Colon (tissue), 2 donors: Measurements from ENCODE around the gene TH.
"Not testable (repeated sequence)": the region's sequence is repeated elsewhere in the genome, so short reads cannot be mapped to it uniquely, and the experiment has no call there.

Source experiments
- FAIRE-seq: peaks from 2 replicates; lab custom pipeline; 2012; peaks lifted over from hg19 to GRCh38; lab: Jason Lieb, UNC
- donor health status: control.
- donor health status: control.

Gene TH

DNA sequence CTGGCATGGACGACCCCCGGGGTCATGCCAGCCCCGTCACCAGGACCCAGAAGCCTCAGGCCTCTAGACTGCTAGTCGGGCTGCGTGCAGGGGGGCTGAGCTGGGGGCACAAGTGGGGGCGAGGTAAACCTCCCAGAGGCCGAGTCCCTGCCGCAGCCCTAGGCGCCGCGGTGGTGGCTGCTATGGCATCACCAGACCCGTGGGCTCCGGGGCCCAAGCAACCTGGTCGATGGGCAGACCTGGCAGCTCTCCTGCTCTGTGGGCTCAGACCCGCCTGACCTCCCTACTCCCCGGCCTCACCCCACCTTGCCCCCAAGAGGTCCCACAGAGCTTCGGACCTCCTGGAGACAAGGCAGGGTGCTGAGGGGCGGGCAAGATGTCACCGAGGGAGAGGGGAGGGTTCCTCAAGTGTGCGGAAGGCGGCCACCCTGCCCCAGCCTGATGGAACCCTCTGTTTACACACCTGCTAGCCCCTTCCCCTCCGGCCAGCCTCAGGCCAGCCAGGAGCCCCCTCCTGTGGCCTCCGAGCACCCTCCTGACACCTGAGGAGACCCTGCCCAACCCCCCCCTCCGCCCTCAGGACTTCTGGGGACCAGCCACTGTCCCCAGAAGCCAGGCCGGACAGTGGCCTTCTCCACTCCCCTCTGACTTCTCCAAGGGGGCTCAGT is 41.8 kb downstream of the TH start:
- FAIRE-seq, result no peak

DNA sequence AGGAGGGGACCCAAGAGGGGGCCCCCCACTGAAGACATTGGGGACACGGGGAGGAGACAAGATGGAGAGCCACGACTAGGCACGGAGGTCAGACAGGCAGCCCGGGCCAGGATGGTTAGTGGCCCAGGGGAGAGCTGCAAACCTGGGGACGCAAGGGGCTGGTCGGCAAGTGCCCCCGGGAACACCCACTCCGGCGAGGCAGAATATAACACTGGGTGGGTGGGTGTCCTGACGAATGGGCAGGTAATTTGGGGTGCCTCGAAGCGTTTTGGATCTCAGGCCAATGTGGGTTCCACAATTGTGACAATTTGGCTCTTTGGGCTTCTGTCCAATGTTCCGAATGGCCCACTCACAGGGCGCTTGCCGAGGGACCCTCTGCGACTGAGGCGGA is 42.3 kb downstream of the TH start:
- FAIRE-seq, result no peak

DNA sequence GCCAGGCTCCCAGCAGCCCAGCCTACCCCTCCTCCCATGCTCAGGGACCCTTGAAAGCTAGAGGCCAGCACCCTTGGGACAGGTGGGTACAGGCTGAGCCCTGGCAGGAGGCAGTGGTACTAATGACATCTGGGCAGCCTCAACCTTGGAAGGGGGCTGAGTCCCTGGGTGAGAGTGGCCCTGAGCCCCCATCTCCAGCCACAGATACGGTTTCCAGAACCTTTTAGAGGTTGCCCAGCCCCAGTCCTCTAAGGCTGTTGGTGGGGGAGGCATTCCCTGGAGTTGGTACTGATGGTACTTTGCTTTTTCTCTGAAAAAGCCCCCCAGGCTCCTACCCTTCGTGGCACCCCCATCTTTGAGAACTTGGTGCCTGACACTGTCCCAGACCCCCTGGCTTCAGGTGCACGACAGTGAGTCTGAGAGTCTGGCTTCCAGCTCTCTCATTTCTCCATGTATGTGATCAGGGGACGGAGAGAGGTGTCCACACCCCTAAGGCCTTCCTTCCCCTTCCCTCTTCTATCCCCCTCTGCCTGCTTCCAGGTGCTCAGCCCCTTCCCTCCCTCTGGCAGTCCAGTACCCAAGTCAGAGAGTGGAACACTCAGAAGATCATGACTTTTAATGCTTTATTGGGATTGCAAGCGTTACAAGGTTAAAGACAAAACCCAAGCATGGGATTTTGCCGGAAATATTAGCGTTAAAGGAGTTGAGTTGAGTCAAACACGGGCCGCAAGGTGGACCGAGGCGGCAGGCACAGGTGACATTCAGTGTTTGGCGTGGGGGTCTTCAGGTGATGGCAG is 42.9 kb downstream of the TH start:
- FAIRE-seq, result no peak

DNA sequence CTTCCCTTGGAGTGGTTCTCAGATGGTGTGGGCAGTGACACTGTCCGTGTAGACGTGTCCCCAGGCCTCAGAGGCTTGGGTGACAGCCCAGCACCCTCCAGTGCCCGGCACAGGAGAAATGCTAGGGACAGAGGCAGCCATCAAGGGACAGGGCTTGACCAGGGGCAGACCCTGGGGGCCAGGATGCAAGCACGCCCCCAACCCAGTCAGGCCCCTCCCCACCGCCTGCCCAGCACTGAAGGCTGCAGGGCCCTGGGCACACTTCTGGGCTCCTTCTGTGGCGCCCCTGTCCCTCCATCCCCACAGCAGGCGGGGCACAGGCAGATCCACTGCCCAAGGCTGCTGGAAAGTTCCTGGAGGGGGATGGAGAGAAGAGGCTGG is 43.5 kb downstream of the TH start:
- FAIRE-seq, result no peak

DNA sequence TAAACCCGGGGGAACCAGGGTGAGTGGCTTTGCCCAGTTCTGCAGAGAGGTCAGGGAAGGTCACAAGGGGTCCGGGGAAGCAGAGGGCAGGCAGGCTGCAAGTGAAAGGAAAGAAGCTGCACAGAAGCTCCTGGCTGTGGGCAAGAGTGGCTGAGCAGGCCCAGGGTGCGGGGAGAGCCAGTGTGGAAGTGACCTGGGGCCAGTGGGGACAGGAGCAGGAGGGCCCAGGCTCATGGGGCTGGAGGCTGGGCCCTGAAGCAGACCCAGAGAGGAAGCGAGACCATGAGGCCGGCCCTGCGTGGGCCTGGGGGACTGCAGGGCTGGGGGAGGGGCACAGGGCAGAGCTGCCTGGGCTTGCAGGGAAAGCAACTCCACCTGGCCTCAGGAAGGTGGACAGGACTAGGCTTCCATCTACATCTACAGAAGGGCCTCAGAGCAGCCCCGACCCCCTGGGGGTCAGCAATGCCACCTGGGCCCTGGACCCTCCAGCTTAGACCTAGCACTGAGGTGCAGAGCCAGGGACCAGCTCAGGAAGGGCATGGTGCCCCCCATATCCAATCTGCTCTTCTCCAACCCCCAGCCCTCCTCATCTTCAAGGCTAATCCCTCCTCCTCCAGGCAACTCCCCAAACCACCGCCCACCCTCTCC is 44.0 kb downstream of the TH start:
- FAIRE-seq, result no peak

DNA sequence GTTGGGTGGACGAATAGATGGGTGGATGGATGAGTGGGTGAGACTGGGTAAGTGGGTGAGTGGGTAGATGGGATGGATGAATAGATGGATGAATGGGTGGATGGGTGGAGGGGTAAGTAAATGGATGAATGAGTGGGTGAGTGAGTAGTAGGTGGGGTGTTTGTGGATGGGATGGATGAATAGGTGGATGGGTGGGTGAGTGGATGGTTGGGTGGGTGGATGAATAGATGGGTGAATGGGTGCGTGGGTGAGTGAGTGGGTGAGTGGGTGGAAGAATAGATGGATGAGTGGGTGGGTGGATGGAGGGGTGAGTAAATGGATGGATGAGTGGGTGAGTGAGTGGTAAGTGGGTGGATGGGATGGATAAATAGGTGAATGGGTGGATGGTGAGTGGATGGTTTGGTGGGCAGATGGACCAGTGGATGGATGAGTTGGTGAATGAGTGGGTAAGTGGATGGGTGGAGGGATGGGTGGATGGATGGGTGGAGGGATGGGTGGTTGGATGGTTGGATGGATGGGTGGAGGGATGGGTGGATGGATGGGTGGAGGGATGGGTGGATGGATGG is 45.0 kb downstream of the TH start:
- no peak for FAIRE-seq

DNA sequence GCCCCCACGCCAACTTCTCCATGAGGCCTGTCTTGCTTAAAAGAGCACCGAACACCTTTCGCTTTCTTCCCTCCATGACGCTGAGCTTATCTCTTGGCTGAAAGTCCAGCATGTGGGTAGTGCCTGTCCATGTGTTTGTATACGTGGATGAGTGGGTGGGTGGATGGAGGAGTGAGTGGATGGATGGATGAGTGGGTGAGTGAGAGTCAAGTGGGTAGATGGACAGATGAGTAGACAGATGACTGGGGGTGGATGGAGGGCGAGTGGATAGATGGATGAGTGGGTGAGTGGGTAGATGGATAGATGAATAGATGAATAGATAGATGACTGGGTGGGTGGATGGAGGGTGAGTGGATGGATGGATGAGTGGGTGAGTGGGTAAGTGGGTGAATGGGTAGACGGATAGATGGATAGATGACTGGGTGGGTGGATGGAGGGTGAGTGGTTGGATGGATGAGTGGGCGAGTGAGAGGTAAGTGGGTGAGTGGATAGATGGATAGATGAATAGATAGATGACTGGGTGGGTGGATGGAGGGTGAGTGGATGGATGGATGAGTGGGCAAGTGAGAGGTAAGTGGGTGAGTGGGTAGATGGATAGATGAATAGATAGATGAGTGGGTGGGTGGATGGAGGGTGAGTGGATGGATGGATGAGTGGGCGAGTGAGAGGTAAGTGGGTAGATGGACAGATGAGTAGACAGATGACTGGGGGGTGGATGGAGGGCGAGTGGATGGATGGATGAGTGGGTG is 46.7 kb downstream of the TH start:
- not testable (repeated sequence) for FAIRE-seq

DNA sequence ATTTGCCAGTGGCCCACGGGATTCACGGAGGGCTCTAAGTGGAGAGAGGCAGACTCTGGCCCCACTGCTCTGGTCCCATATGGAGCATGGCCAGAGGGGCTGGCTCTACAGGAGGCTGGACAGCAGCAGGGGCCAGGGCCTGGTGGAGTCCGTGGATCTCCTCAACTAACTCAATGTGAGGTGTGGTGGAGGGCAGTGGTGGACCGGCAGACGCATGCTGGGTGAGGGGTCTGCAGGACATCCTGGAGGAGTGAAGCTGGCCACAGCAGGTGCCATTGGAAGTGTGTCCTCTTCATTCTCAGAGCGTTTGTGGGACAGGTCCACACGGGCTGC is 48.0 kb downstream of the TH start:
- FAIRE-seq, result no peak

DNA sequence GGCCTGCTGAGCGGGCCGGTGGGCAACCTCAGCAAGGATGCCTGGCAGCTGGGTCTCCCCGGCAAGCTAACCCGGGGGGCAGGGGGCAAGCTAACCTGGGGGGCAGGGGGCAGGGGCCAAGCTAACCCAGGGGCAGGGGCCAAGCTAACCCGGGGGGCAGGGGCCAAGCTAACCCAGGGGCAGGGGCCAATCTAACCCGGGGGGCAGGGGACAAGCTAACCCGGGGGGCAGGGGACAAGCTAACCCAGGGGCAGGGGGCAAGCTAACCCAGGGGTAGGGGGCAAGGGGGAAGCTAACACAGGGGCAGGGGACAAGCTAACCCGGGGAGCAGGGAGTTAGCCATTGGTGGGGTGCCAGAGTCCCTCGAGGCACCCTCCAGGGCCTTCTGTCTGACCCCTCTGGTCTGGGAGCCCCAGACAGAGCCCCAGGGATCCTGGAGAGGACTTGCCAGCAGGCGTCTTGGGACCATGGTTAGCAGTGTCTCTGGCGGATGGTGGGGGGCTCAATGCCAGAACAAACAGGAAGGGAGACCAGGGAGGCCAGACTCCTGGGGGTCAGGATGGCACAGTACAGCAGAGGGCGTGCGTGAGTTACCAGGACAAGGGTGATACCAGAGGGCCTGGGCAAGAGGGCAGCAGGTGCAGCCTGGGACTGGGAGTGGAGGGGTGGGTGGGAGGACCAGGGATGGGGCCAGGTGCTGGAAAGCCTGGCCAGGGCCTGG is 48.5 kb downstream of the TH start:
- no peak for FAIRE-seq

DNA sequence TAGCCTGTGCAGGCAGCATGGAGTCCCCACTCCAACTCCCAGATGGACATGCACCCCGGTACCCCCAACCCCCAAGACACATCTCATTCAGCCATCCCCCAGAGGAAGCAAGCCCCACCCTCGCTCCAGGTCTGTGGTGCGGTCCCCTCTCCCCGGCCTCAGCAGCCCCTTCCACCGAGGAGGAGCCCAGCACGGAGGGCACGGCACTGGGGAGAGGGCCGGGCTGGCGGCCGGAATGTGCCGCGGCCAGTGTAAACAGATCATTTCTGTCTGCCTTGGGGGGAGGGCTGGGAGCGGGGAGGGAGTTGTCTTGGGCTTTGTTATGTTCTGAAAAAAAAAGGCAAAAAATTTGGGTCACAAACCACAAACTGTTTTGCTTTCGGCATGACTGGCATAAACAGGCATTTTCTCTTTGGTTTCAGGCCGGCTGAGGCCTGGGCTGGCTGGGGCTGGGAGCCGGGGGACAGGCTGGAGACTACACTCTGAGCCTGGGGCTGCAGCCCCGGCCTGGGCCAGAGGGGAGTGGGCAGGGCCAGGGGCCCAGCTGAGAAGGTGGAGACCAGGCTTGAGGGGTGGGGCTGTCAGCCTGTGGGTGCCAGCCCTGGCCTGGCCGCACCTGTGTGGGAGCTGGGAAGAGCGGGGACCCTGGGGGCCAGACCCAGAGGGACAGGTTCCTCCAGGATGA is 49.3 kb downstream of the TH start:
- no peak for FAIRE-seq

DNA sequence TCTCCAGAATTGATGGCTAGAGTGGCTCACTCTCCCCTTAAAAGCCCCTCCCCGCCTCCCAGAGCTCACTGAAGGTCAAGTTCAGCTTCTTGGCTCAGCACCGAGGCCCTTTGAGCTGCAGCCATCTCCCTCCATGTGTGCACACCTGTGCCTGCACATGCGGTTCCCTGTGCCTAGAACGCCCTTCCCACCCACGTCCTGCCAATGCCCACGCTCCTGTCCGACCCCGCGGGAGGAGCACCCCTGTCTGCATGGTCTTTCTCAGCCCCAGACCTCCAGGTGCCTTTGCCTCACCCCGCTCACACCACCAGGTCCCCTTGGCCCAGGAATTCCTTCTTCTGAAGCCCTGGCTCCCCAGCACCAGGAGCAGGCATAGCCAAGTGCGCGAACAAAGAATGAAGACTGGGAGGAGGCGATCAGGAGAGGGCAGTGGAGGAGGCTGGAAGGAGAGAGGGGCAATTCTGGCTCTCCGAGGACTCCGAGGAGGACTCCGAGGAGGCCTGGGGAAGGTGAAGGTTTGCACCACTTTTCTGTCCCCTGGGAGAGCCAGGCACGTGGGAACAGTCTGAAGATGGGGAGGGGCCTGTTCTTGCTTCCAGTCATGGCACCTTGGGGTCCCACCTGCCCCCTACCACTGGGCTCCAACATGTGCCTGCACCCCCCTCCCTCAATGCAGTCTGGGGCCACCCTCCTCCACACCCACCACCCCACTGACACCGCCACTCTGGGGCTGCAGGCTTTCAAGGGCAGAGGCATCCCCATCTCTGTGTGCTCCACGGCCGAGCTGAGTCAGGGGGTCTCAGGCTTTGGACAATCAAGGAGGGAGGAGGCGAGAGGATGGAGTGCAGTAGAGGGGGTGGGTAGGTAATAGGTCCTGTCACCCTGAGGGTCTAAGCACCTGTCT is 50.1 kb downstream of the TH start:
- no peak for FAIRE-seq

DNA sequence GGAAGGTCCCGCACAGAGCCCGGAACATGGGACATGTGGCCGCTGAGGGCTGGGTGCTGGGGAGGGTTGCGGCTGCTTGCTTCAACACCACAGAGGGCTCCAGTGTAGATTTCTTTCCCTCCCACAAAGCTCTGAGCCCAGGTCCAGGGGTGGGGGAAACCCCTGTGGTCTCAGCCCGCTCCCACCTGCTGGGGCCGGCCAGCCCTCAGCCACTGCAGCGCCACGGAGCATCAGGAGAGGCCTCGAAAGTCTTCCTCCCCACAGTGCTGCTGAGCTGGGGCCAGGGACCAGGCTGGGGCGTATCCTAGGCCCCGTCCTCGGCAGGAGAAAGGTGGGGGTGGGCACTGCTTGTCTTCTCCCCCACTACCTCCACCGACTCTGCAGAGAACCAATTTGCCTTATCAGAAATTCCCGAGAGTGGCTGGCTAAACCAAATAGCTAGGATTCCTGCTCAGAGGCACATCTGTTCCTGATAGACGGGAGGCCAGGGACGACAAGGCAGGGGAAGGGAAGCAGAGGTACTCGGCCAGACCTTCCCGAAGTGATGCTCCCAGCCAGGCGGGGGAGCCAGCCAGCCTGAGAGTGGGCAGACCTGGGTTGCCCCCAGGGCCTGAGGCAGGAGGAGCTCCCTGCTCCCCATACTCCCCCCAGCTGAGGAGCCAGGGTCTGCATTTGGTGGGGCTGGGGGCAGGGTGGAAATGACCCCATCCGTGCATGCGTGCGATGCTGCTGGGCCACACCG is 51.1 kb downstream of the TH start:
- FAIRE-seq, result no peak

DNA sequence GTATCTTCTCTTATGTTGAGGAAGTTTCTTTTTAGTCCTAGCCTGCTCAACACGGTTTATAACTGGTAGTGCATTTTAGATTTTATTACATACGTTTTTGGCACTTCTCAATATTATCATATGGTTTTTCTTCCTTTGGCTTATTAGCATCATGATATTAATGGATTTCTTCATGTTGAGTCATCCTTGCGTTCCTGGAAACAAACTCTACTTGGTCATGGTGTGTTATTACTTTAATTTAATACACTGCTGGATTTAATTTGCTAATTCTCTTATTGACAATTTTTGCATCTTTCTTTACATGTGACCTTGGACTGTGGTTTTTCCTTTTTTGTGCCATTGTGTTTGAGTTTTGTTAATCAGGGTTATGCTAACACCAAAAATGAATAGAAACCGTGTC is 52.9 kb downstream of the TH start:
- FAIRE-seq, result no peak

DNA sequence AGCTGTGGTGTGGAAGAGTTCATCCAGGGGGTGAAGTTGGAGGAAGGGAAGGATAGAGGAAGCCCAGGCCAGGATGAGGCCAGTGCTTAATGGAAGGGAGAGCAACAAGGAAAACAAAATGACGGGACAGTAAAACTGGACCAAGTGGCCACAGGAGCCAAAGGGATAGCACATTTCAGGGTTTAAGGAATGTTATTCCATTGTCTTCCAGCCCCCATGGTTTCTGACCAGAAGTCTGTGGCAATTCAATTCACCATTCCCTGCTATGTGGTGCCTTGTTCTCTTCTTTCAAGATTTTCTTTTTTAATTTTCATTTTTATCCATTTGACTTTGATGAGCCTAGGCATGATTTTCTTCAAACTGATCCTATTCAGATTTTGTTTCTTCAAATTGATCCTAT is 54.9 kb downstream of the TH start:
- no peak for FAIRE-seq

DNA sequence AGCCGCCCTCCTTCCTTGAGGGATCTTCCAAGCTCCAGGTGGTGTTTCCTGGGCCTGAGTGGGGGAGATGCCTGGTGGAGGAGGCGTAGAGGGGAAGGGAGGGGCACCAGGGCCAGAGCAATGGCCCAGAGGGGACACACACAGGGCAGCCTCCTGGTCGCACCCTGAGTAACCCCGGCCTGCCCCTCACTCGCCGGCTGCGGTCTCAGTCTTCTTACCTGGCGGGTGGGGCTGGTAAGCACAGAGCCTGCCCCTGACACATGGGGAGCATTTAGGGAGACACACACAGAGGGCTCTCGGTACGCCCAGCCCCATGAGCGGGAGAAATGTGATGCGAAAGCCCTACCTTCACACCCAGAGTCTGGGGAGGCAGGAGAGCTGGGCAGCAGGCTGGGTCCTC is 56.3 kb downstream of the TH start:
- no peak for FAIRE-seq

DNA sequence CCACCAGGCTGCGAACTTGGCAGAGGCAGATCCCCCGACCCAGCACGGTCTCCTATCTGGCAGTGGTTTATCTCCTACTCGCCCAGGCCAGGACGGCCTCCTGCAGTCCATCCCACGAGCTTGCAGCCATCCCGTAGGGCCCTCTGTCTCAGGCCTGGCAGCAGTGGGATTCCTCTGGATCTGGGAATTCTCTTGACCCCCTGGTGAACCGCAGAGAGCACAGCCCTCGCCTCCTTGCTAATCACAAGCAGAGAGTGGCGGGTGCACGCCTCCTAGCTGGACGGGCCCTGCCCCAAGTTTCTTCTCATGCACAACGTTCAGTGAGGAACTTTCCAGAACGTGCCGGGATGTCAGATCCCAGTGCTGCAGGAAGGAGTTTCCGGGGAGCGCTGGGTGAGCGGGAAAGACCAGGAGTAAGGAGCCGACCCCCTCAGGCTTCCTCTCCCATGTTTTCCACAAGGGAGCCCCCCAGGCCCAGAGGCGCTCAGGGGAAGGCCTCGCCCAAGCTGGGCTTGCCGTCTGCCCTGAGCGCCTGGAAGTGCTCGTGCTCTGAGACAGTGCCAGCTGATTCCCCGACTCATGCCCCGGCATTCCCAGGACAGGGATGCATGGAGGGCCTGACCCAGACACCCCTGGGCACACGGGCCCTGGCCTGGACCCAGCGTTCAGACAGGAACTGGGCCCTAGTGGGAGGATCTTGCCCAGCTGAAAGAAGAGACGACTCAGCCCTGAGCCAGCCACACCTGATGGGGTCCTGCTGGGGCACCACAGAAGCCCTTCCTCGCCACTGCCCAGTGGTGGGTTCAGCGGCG is 57.0 kb downstream of the TH start:
- no peak for FAIRE-seq
